Left lung (tissue), 10 donors: ENCODE measurements around the gene BRI3. TPM values are rescaled to one million over a fixed set of nuclear protein-coding genes. Genes with fewer than 3 reads are reported as not detected.

Experiments
- ATAC-seq: fragments of 200-7000 bp; cut with Tn5 transposase; one replicate; pipeline ENCODE4 v1.9.1; 2020; ENCODE audit warnings: moderate library complexity
- DNase-seq, 4 donors: peaks; one replicate each; pipeline ENCODE4 v3.0.0-alpha.2; 2013 to 2020
- H3K27ac ChIP-seq, 2 donors: fragments of 200-600 bp; sonication (generic) in 1 of 2; one replicate each; pipeline versions ENCODE4 v1.5.0 to v1.8.0; 2020 to 2021
- H3K27me3 ChIP-seq, 2 donors: fragments of 200-600 bp; sonication (generic) in 1 of 2; one replicate each; pipeline versions ENCODE4 v1.5.0 to v1.8.0; 2020 to 2021
- H3K36me3 ChIP-seq, 2 donors: fragments of 200-600 bp; sonication (generic) in 1 of 2; one replicate each; pipeline versions ENCODE4 v1.5.0 to v1.8.0; 2020 to 2021
- H3K4me1 ChIP-seq, 2 donors: fragments of 200-600 bp; one replicate each; pipeline ENCODE4 v1.8.0; 2021
- H3K4me3 ChIP-seq, 2 donors: fragments of 200-600 bp; sonication (generic) in 1 of 2; one replicate each; pipeline versions ENCODE4 v1.5.0 to v1.8.0; 2020 to 2021; ENCODE audit warnings: mild to moderate bottlenecking in 1 of 2
- H3K9me3 ChIP-seq, 2 donors: fragments of 200-600 bp; sonication (generic) in 1 of 2; one replicate each; pipeline versions ENCODE4 v1.5.0 to v1.8.0; 2020 to 2021
- CTCF ChIP-seq, 2 donors: fragments of 200-600 bp; sonication (generic) in 1 of 2; IDR thresholded peaks; one replicate each; pipeline versions ENCODE4 v1.5.0 to v1.8.0; 2021; ENCODE audit warnings: antibody characterized with exemption in 2 of 2
- intact Hi-C, 2 donors: fragments of 100-400 bp; cut with DNase I; formaldehyde crosslinking; loops; one replicate each; pipeline versions ENCODE4 v1.11.2 to v1.14.2; 2022
- polyA plus RNA-seq, 6 donors: library from polyadenylated mRNA; unstranded; fragments of 120-200 nt; gene quantifications; one replicate each; pipeline ENCODE4 v1.2.1, GENCODE V29; 2013; ENCODE audit not compliant: insufficient read length in 6 of 6
- total RNA-seq, 2 donors: library from RNA; stranded (reverse); fragmentation: NEBNext Ultra II Directional; extraction: Animal tissue kit (Norgen Biotek cat#: 25700); gene quantifications; one replicate each; pipeline ENCODE4 v1.2.1, GENCODE V29; 2021
- donor health status: DM: no; HTN: yes; CAD: no.
- donor health status: DM: no; HTN: no; CAD: no.

BRI3 gene
- total and polyA plus RNA-seq, 8 donors = 86.1 to 505 (median 106) TPM

- Histone ChIP-seq H3K4me1 (peaks cover 26 to 59% of the 10 kb centered on the region in 2 donors), H3K27ac (peak overlapping the region; percentile 95 to 97), H3K27me3 (no peaks in the 10 kb centered on the region), H3K9me3 (no peaks in the 10 kb centered on the region), H3K4me3 (peak overlapping the region; percentile 79), H3K36me3 (peaks cover 0 to 46% of the 10 kb centered on the region in 2 donors)
- TF ChIP-seq CTCF (IDR thresholded peaks at IDR 0.05) = no peak
- intact Hi-C loops = no loop called here
- ATAC-seq = no peak
- peak in 2 of 4 donors; percentile 49 to 89 for DNase-seq
Measured at GRCh38 chr7:98281757-98282606, 496 bp downstream of the BRI3 start.

GRCh38 chr7:98282703-98283102, 1.2 kb downstream of the BRI3 start:
- H3K27ac ChIP-seq = peak overlapping the region; percentile 95 to 97
- TF ChIP-seq CTCF (IDR thresholded peaks at IDR 0.05) = no peak
- no peaks in the 10 kb centered on the region for H3K27me3 ChIP-seq
- no peak for DNase-seq
- no peak for ATAC-seq
- intact Hi-C loops = no loop called here
- peaks cover 0 to 52% of the 10 kb centered on the region in 2 donors for H3K36me3 ChIP-seq
- H3K4me1 ChIP-seq = peaks cover 33 to 59% of the 10 kb centered on the region in 2 donors
- H3K9me3 ChIP-seq = no peaks in the 10 kb centered on the region
- H3K4me3 ChIP-seq = peak overlapping the region; percentile 79

- intact Hi-C loops = no loop called here
- TF ChIP-seq CTCF (IDR thresholded peaks at IDR 0.05) = no peak
- no peaks in the 10 kb centered on the region for H3K9me3 ChIP-seq
- peak; percentile 10 for ATAC-seq
- peaks cover 0 to 58% of the 10 kb centered on the region in 2 donors for H3K36me3 ChIP-seq
- H3K27me3 ChIP-seq = no peaks in the 10 kb centered on the region
- H3K4me3 ChIP-seq = peak overlapping the region; percentile 79
- peaks cover 39 to 64% of the 10 kb centered on the region in 2 donors for H3K4me1 ChIP-seq
- peak overlapping the region; percentile 95 to 97 for H3K27ac ChIP-seq
- peak in 1 of 4 donors; percentile 87 for DNase-seq
Measured at GRCh38 chr7:98283127-98283886, 1.8 kb downstream of the BRI3 start.

GRCh38 chr7:98283887-98284222, 2.4 kb downstream of the BRI3 start:
- Histone ChIP-seq H3K9me3 (no peaks in the 10 kb centered on the region), H3K27ac (peak overlapping the region; percentile 95 to 97), H3K36me3 (peaks cover 0 to 64% of the 10 kb centered on the region in 2 donors), H3K27me3 (no peaks in the 10 kb centered on the region), H3K4me1 (peaks cover 41 to 68% of the 10 kb centered on the region in 2 donors), H3K4me3 (peak overlapping the region; percentile 79)
- intact Hi-C loops = no loop called here
- TF ChIP-seq CTCF (IDR thresholded peaks at IDR 0.05) = no peak
- no peak for DNase-seq
- peak; percentile 0 for ATAC-seq
